Mesodermal cell (in vitro differentiated cells): ENCODE results near the gene RELN.

Source experiments
- H3K27ac ChIP-seq: 2 replicates; pipeline ENCODE4 v1.7.0; 2013; ENCODE audit warnings: mild to moderate bottlenecking, low read depth, low read length, moderate library complexity; ENCODE audit not compliant: severe bottlenecking
- H3K36me3 ChIP-seq: 2 replicates; pipeline ENCODE4 v1.7.1; 2013; ENCODE audit warnings: mild to moderate bottlenecking, low read length, moderate library complexity; ENCODE audit not compliant: control insufficient read depth, insufficient read depth
- H3K4me1 ChIP-seq: one replicate; pipeline ENCODE4 v1.7.1; 2013; ENCODE audit warnings: mild to moderate bottlenecking, low read length; ENCODE audit not compliant: insufficient read depth, control insufficient read depth, poor library complexity, severe bottlenecking
- H3K4me3 ChIP-seq: 2 replicates; pipeline ENCODE4 v1.7.0; 2013; ENCODE audit warnings: low read length, control low read depth, mild to moderate bottlenecking; ENCODE audit not compliant: insufficient read depth, poor library complexity, severe bottlenecking; ENCODE audit errors: extremely low read depth
- H3K9me3 ChIP-seq: 2 replicates; pipeline ENCODE4 v1.7.1; 2013; ENCODE audit warnings: mild to moderate bottlenecking, low read length, moderate library complexity; ENCODE audit not compliant: control insufficient read depth
- WGBS, 2 experiments: methylation state at CpG; one replicate each; pipeline ENCODE4 v1.1.5; 2013; ENCODE audit warnings: missing lambda C conversion rate in 2 of 2; ENCODE audit not compliant: insufficient coverage in 2 of 2; 5-methylcytosine and 5-hydroxymethylcytosine counted together

Gene RELN

GRCh38 chr7:103445228-103446048 lies 544.0 kb downstream of the RELN start:
- Histone ChIP-seq H3K4me3 (peak overlapping the region; percentile 16), H3K27ac (no peak overlapping the region), H3K4me1 (peaks cover 5% of the 10 kb centered on the region), H3K9me3 (no peaks in the 10 kb centered on the region), H3K36me3 (no peaks in the 10 kb centered on the region)
- 10 to 15% methylated on average over 33 to 38 of the region's 48 CpGs for WGBS, 2 experiments

GRCh38 chr7:103439661-103440060 lies 549.8 kb downstream of the RELN start:
- H3K36me3 ChIP-seq = no peaks in the 10 kb centered on the region
- WGBS, 2 experiments = 94 to 97% methylated on average over 8 of the region's 8 CpGs
- H3K9me3 ChIP-seq = no peaks in the 10 kb centered on the region
- no peak overlapping the region for H3K4me3 ChIP-seq
- no peak overlapping the region for H3K27ac ChIP-seq
- no peaks in the 10 kb centered on the region for H3K4me1 ChIP-seq

GRCh38 chr7:103437623-103438022 lies 551.8 kb downstream of the RELN start:
- no peaks in the 10 kb centered on the region for H3K4me1 ChIP-seq
- H3K27ac ChIP-seq = no peak overlapping the region
- WGBS, 2 experiments = 71 to 80% methylated on average over 1 of the region's 1 CpG
- H3K9me3 ChIP-seq = no peaks in the 10 kb centered on the region
- no peaks in the 10 kb centered on the region for H3K36me3 ChIP-seq
- no peak overlapping the region for H3K4me3 ChIP-seq

GRCh38 chr7:103432712-103433111 lies 556.7 kb downstream of the RELN start:
- no peaks in the 10 kb centered on the region for H3K36me3 ChIP-seq
- no peaks in the 10 kb centered on the region for H3K9me3 ChIP-seq
- WGBS, 2 experiments = 100% methylated on average over 1 of the region's 1 CpG
- H3K4me1 ChIP-seq = no peaks in the 10 kb centered on the region
- H3K27ac ChIP-seq = no peak overlapping the region
- no peak overlapping the region for H3K4me3 ChIP-seq

GRCh38 chr7:103425177-103425576 lies 564.3 kb downstream of the RELN start:
- no CpG with 5 or more reads among the region's 1 CpG for WGBS, 2 experiments
- Histone ChIP-seq H3K4me1 (no peaks in the 10 kb centered on the region), H3K27ac (no peak overlapping the region), H3K36me3 (no peaks in the 10 kb centered on the region), H3K9me3 (no peaks in the 10 kb centered on the region), H3K4me3 (no peak overlapping the region)

- Histone ChIP-seq H3K36me3 (no peaks in the 10 kb centered on the region), H3K27ac (no peak overlapping the region), H3K9me3 (no peaks in the 10 kb centered on the region), H3K4me3 (no peak overlapping the region), H3K4me1 (no peaks in the 10 kb centered on the region)
- WGBS, 2 experiments = 100% methylated on average over 2 of the region's 3 CpGs; no CpG with 5 or more reads in 1 of the 2 experiments
Observed at GRCh38 chr7:103423467-103424179, 565.8 kb downstream of the RELN start.
